SK-MEL-5 (cell line): ENCODE results near the gene ZNF600. TPM values are rescaled to one million over a fixed set of nuclear protein-coding genes. Genes with fewer than 3 reads are reported as not detected.
"Not testable (repeated sequence)": the region's sequence is repeated elsewhere in the genome, so short reads cannot be mapped to it uniquely, and the experiment has no call there.

Experiments used
- DNase-seq: peaks from one replicate; pipeline ENCODE4 v3.0.0-alpha.2; 2016; ENCODE audit warnings: low read depth, low spot score
- in situ Hi-C: cut with HindIII; loops from 2 replicates; pipeline ENCODE4 v1.10.0; 2016; ENCODE audit warnings: low sequenced_read_pairs, high pct_unique_total_duplicates, low pct_unique_long_range_greater_than_20kb
- total RNA-seq: library from RNA; depleted of rRNA; stranded (reverse); fragments of >200 nt; shearing (Covaris generic); gene quantifications from 2 replicates; pipeline ENCODE4 v1.2.3, GENCODE V29; 2014

Gene ZNF600
- total RNA-seq, 1 experiment from 2014 or later = 3.0 TPM

DNA sequence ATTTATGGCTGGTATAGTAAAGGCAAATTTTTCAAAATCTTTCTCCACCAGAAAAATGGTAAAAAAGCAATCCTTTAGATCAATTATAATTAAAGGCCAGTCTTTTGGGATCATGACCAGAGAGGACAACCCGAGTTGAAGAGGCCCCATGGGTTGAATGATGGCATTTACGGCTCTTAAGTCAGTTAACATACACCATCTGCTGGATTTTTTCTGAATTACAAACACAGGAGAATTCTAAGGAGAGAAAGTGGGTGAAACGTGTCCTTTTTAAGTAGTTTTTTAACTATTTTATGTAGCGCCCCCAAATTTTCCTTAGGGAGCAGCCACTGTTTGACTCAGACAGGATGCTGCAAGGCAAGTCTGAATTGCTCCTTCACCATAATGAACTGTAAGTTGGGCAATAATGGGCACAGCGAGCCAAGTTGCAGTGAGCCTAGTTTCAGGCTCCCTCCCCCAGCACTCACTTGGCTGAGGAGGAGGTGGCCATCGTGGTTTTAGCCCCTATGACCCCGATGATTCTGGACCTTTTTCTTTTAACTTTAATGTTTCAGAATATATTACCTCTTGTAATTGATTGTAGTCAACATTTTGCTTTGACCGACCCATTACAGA lies 38.1 kb downstream of the ZNF600 start:
- in situ Hi-C loops = no loop called here
- peak; percentile 23 for DNase-seq

DNA sequence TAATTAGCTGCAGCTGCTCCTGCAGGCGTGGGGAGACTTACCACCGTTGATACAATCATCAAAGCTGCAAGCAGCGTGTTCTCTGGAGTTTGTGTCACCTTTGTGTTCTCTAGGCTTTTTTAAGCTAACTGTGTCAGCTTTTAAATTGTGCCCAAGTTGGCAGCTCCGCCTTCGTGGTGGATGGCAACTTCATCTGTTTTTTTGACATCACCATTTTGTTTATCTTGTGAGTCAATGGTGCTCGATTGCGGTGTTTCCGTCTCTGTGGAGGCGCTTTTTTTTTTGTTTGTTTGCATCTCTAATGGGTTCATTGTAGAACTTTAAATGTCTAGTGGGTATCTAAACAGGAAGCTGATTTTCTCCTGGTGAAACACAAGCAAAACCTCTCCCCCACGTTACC lies 40.7 kb downstream of the ZNF600 start:
- in situ Hi-C loops, DNase-seq: not testable (repeated sequence)

DNA sequence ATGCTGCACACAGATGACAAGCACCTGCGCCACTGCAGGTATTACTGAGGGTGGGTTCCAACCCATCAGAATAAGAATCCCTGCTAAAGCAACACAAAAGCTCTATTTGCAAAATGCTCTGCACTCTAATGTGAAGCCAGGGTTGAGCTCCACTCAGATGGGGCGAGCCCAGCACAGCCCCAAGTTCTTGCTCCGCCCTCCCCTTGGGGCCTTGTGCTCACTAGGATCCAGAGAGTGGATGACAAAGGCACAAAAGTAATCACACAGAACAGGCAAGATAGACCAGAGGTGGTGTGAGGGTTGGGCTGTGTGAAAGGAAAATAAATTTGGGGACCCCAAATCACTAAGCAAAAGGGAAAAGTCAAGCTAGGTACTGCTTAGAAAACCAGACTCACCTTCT lies 43.5 kb downstream of the ZNF600 start:
- in situ Hi-C loops = no loop called here
- DNase-seq = no peak

- in situ Hi-C loops = no loop called here
- DNase-seq = no peak
Measured at GRCh38 chr19:52742516-52742915, 44.1 kb downstream of the ZNF600 start.

GRCh38 chr19:52741951-52742485 lies 44.6 kb downstream of the ZNF600 start:
- DNase-seq = no peak
- in situ Hi-C loops = no loop called here

GRCh38 chr19:52741371-52741770 lies 45.2 kb downstream of the ZNF600 start:
- DNase-seq, in situ Hi-C loops: not testable (repeated sequence)

- in situ Hi-C loops = no loop called here
- no peak for DNase-seq
Measured at GRCh38 chr19:52739576-52739975, 47.0 kb downstream of the ZNF600 start.

DNA sequence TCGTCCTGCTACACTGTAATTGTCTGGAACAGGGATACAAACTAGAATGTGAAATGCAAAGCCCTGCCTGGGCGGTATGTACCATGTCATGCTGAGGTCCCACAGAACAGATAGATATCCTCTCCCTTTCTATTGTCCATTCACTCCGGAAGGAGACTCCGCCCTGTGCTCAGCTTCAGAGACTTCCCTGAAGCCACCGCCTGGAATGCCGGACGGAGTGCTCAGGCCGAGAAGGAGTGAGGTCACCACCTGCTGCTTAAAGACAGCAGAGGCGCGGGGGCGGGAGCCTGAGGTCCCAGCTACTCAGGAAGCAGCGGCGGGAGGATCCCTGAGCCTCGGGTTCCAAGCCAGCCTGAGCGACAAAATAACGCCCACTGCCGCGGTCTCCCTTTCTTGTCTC lies 50.9 kb downstream of the ZNF600 start:
- in situ Hi-C loops = no loop called here
- DNase-seq = no peak

DNA sequence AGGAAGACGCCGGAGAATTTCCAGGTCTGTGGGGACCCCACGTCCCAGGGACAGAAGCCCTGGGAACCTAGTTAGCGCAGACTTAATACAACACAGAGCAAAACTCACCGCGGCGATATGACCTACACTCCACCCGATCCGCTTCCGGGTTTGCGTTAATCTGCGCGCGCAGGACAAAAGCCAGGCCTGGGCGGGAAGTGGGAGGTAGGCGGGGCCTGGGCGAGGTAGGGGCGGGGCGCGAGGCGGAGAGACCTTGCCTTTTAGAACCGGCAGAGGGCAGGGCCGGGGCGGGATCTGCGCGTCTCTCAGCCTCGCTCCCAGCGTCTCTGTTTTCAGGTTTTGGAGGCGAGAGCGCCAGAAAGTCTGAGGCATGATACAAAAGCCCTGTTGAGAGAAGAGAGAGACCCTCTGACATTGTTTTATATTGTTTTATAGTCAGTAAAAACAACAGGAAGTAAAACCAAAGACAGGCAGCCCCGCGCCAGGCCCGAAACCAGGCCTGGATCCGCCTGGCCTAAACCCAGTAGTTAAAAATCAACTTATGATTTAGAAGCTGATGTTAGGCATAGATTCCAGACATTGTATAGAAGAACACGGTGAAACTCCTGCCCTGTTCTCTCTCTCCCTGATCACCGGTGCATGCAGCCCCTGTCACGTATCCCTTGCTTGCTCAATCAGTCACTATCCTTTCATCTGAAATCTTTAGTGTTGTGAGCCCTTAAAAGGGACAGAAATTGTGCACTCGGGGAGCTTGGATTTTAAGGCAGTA lies 51.5 kb downstream of the ZNF600 start, which contains the start of gene ZNF611:
Gene ZNF611, minus strand, starts transcription at position 152 of the 769 bp plus-strand sequence. CDS start 19,150 bp downstream, outside the sequence.
- in situ Hi-C loops = no loop called here
- peak; percentile 90 for DNase-seq

DNA sequence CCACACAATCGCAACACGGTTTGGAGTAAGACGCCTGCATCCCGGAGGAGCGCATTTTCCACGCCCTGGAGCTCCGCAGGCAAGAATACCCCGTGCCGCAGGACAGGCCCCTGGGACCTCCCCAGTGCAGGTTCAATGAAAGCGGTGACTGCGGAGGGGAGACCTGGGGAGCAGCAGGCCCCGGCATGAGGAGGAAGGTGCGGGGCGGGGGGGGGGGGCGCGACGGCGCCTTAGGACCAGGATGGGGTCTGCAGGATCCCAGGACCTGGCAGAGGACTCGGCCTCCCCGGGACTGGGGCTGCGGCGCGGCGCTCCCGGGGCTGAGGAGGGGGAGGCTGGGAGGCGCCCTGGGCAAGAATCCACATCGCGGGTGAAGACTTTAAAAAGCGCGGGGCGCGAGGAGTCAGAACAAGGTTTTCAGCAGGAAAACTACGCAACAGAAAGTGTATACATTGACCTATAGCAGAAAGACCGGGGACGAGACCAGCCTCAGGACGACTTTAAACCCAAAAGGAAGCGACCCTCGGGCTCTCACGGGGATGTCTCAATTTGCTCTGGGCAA lies 52.2 kb downstream of the ZNF600 start:
- in situ Hi-C loops = no loop called here
- DNase-seq = no peak

DNA sequence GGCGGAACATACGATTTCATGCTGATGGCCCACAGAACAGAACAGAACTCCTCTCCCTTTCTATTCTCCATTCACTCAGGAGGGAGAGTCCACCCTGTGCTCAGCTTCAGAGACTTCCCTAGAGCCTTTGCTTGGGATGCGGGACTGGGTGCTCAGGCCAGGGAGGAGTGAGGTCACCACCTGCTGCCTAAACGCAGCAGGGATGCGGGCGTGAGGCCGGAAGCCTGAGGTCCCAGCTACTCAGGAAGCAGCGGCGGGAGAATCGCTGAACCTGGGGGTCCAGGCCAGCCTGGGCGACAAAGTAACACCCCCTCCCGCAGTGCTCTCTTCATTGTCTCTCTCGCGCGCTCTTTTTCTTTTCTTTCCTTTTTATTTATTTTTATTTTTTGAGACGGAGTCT lies 60.5 kb downstream of the ZNF600 start:
- in situ Hi-C loops, DNase-seq: not testable (repeated sequence)

- DNase-seq = no peak
- in situ Hi-C loops = no loop called here
Measured at GRCh38 chr19:52725528-52725961, 61.0 kb downstream of the ZNF600 start.

DNA sequence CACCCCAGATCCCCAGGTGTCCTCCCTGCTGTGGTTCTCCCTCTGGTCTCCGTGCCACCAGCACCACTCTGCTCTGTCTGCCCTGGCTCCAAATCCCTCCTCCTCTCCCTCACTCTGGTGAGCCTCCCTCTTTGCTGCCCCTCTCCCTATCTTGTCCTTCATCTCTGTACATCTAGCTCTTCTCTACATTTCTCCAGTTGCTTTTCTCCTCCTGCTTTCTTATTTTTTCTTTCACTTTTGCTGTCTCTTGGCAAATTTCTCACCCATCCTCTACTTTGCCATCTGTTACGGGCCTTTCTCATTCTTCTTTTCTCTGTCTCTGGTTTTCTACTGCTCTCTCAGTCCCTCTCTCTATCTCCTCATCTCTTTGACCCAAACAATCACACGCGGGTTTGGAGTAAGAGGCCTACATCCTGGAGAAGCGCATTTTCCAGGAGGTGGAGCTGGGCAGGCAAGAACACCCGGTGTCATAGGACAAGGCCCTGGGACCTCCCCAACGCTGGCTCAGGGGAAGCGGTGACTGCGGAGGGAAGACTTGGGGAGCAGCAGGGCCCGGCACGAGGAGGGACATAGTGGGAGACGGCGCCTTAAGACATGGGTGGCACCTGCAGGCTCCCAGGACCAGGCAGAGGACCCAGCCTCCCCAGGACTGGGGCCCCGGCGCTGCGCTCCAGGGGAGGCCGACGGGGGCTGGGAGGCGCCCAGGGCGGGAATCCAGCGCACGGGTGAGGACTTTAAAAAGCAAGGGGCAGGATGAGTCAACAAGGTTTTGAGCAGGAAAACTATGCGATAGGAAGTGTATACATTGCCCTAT lies 61.7 kb downstream of the ZNF600 start:
- DNase-seq = no peak
- in situ Hi-C loops = no loop called here

- DNase-seq, in situ Hi-C loops: not testable (repeated sequence)
Measured at GRCh38 chr19:52723907-52724598, 62.5 kb downstream of the ZNF600 start.

GRCh38 chr19:52722062-52723003 lies 64.3 kb downstream of the ZNF600 start:
- in situ Hi-C loops = no loop called here
- no peak for DNase-seq

- DNase-seq, in situ Hi-C loops: not testable (repeated sequence)
Measured at GRCh38 chr19:52720541-52720940, 66.0 kb downstream of the ZNF600 start.
